ENCODE measurements around the gene ZNF593OS.

ZNF593OS gene

DNA sequence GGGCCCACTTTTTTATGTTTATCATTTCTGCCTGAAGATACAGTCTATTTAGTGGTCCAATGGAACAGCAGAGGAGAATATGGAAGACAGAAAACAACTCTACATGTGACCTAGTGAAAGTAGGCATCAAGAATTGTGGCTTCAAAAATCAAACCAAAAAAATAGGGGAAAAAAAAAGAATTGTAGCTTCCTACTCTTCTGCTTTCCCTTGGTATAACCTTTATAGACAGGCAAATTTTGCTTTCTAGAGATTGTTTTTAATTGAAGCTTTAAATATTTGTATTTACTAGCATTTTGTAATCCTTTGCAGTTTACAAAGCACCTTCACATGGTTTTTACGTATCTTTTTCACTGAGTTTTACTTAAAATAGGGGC lies 45.7 kb downstream of the ZNF593OS start:
- no peak for DNase-seq

- DNase-seq: no peak
Observed at GRCh38 chr1:26125382-26125781, 46.2 kb downstream of the ZNF593OS start.

DNA sequence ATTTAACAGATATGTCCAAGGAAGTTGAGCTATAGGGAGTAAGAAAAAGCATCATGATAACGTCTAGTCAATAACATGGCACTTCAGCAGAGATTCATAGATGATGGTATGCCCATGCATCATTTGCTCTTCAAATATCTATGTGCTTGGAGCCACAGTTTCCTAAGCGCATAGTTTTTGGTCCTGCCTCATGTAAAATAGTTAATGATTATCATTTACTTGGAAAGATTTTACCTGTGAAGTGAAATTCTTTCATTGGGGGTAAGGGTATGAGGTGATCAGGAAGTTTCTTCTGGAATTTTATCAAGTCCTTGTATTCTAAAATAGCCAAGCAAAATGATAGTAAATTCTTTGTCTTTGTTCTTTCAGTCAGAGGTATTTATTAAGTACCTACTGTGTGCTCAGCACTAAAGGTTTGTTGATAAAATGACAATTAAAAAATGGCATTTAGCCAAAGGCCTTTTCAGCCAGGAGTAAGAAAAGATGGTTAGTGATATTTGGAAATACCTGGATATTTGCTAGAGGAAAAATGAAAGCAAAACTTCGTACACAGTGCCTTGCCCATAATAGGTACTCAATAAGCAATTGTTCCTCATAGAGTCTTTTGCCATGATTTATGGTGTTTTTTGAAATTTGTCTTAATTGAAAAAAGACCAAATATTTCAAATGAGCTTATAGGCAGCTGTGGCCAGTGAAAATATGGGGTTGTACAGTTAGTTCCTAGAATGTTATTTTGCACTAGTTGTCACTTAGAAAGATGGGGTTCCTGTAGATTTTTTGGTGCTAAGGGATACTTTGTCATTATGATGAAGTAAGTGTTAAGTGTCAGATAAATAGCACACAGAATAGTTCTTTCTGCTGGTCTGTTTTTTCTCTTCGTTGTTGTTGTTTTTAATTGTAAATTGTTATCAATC lies 47.0 kb downstream of the ZNF593OS start:
- DNase-seq: no peak

- no peak for DNase-seq
Observed at GRCh38 chr1:26122988-26123973, 48.4 kb downstream of the ZNF593OS start.

- no peak for DNase-seq
Observed at GRCh38 chr1:26121854-26122773, 49.5 kb downstream of the ZNF593OS start.

- no peak for DNase-seq
Observed at GRCh38 chr1:26119892-26120608, 51.6 kb downstream of the ZNF593OS start.

Measured in activated CD4-positive, CD25-positive, alpha-beta regulatory T cell treated with anti-CD3 and anti-CD28 coated beads, Interleukin-2, amount 50 U/mL, for 72 hours (primary cell).